GM21825 (cell line): ENCODE measurements around the gene PLCH1.

Experiments used
- ATAC-seq: cut with Tn5 transposase; IDR thresholded peaks from one replicate; pipeline ENCODE4 v1.9.1; 2021; ENCODE audit warnings: mild to moderate bottlenecking, moderate library complexity; ENCODE audit not compliant: unreplicated experiment

The PLCH1 gene

DNA sequence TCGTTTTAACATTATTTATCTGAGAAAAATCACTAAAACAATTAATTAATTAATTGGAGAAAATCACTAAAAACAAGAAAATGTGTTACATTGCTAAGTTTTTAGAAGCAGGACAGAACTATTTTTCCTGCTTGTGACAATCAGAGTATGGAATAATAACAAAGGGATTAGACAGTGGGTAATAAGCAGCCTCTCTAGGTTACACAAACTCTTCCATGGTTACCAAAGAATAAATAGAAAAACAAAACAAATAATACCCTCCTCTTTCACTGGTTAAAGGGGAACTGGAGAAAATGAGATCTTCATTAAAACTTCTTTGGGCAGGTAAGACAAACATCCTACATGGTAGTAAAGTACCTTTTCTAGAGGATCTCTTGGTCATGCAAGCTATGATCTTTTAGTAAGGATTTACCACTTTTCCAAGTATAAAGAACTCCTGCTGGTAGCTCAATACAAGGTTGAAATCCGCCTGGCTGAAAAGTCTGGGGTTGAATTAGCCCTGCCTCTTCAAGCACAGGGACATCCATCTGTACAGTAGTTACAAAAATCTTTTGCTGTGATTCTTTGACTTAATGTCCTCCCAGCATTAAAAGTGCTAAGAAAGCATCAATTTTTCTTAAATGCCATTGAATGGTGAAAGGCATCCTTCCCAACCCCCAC is 2.5 kb upstream of the PLCH1 start:
- ATAC-seq, result no peak

DNA sequence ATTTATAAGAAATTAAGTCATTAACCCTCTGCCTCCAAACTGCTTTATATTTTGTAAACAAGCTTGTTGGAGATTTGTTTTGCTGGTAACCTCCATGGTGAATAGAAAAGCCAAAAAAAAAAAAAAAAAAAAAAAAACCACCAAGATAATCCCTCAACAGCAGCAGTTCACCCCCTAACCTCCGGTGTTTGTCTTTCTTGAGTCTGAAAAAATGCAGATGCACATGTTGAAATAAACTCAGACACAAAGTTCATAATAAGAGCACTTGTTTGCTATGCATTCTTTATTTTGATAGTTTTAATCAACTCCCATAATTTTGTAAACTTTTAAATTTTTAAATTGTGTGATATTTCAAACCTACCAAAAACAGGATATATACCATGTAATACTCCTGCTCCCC is 1.8 kb upstream of the PLCH1 start:
- no peak for ATAC-seq

GRCh38 chr3:155745795-155746550 is 1.1 kb upstream of the PLCH1 start:
- ATAC-seq, result no peak

DNA sequence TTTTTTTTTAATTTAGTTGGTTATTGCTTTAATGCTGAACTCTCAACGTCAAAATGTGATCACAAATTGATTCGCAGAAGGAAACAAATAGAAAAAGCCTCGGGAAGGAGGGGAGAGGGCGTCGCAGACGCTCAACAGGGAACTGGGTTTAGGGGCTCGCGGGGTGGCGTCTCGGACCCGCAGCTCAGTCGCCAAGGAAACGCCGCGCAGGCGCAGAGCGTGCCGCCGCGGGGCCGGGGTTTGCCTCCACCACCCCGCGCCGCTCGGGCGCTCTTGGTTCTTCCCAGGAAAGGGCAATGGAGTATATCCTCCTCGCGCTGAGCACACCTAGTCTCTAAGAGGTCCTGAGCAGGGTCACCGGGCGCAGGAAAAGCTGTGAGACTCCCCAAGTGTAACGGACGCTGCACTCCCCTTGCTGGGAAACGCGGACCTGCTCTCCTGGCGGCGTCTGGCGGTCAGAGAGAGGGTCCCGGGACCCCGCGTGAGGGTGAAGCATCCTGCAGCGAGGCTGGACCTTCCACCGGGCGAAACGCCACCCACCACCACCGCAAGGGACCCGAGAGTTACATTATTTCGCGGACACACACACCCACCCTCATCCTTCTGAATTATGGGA is 753 bp downstream of the PLCH1 start:
- peak; percentile 45 for ATAC-seq

DNA sequence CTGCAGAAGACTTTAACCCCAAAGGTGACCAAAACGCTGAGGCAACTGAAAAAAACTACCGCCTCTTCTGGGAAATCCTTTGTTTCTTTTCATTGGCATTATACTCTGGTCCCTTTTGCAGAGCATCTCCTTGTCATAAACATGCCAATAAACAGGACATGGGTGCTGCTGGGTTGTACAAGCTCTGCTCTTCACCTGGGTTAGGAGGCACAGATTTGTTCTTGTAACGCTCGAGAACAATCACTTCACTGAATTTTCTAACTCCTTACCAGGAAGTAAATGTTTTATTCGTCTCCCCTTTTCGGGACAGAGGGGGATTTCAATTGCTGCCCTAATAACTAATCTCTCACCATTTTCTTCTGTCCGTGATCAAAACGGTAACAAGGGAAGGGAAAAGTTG is 1.3 kb downstream of the PLCH1 start:
- ATAC-seq, result no peak

DNA sequence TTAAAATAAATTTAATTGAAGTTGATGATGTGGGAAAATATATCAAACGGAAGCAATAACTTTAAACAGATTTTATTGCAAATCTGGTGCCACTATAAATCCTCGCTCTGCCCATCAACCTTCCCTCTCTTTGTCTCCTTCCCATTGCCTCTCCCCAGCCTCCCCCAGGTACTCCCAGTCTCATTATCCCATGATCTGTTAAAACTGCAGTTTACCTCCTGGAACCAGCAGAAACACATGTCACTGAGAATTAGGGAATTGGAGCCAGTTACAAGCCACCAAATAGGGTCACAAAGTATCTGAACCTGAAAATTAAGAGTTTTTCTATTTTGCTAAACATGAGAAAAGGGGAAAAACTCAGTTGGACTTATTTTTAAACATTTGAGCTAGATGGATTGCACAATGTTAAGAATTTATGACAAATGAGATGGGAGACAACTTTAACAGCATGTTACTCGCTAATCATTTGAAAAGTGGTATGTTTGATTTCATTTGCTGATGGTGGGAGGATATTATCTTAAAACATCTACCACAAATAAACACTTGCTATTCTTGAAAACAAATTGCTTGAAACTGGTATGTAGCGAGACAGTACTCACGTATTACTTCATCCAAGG is 2.4 kb downstream of the PLCH1 start:
- ATAC-seq, result no peak

- ATAC-seq, result no peak
These were observed 3.3 kb downstream of the PLCH1 start for GRCh38 chr3:155741603-155742002.

DNA sequence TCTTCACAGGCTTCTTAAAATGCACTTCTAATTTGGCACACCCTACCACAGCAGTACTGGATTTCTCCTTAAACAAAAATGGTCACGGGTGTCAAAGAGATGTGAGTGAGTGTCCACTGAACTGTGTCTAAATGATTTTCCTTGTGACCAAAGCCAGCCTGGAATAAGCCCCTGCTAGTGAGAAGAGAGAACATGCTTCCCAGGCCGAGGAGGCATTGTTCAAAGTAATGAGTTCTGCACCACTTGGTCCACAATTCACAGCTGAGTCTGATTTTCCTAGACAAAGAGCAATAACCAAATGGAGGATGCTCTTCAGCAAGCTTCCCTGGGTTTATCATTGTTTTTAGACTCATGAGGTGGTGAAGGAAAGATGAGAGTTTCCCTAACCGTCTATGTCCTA is 3.8 kb downstream of the PLCH1 start:
- ATAC-seq, result no peak

GRCh38 chr3:155739154-155739553 is 5.7 kb downstream of the PLCH1 start:
- ATAC-seq, result no peak

GRCh38 chr3:155738580-155739076 is 6.2 kb downstream of the PLCH1 start:
- no peak for ATAC-seq

DNA sequence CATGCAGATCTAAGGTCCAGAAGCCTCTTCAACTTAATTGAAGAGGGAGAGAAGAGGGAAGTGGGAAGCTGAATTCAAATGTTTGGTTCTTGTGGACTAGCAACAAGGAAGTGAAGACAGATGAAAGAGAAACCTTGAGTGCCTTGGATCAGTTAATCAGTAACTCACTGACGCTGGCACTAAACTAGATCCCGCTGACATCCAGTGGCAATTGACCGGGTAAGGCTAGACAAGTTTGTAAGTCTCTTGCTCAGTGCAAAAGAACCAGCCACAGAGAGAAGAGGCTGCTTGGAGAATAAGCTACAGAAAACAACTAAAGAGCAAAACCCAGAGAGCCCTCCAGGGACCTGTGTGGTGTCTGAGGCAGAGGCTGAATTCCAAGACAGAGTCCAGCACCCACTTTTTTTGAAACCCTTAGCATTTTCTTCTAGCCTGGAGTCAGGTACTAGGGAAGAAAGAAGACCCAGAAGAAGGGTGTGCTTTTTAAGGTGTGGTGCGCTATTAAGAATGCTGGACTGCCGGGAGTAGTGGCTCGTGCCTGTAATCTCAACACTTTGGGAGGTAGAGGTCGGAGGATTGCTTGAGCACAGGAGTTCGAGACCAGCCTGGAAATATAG is 6.9 kb downstream of the PLCH1 start:
- ATAC-seq, result peak; percentile 99

DNA sequence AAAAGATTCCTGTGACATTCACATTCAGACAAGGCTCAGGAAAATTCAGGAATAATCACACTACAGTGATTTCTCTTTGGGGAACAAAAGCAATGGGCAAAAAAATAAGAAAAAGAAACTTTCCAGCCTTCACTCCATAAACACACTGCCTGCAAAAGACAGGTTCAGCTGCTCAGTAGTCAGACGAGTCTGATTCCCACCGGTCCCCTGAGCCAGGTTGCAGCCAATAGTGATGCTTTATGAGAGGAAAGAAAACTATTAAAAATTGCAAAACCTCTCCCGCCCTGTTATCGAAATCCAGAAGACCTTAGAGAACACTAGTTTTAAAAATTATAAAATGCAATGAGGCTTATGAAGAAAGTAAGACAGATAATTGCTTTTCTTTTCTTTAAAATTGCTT is 8.5 kb downstream of the PLCH1 start:
- ATAC-seq, result no peak

DNA sequence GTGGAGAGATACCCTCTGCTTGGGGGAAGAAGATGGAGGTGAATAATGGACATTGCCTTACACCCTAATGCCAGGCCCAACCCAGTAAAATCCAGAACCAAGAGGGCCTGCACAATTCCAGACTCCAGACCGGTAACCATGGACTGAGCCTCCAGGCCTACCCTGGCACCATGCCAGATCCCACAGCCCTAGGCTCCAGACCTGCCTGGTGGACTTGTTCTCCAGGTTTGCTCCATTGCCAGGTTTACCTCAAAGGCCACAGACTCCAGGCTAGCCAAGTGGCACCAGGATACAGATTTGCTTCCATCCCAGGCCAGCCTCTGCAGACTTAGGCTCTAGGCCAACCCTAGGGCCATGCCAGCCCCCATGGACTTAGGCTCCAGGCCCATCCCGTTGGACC is 14.0 kb downstream of the PLCH1 start:
- no peak for ATAC-seq

- ATAC-seq, result no peak
These were observed 17.0 kb downstream of the PLCH1 start for GRCh38 chr3:155727836-155728235.

DNA sequence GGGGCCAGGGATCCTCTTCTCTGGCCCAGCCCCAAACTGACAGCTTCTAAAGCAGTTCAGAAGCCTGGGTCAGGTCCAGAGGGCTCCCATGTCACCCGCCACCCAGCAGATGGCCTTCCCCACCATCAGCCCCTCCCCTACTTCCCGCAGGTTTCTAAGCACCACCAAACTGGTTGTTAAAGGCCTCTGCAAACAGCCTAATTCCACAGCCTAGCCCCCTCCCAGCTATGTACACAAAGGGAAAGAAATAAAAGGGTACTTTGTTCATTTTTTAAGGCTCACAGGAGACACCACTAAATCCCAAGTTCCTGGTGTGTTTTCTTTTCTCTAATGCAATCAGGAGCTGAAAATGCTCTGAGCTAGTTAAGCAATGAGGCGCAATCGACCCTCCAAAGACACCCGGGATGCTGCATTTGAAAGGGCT is 30.6 kb downstream of the PLCH1 start:
- ATAC-seq, result no peak

- ATAC-seq, result peak; percentile 97
These were observed 32.9 kb downstream of the PLCH1 start for GRCh38 chr3:155712008-155712407.

DNA sequence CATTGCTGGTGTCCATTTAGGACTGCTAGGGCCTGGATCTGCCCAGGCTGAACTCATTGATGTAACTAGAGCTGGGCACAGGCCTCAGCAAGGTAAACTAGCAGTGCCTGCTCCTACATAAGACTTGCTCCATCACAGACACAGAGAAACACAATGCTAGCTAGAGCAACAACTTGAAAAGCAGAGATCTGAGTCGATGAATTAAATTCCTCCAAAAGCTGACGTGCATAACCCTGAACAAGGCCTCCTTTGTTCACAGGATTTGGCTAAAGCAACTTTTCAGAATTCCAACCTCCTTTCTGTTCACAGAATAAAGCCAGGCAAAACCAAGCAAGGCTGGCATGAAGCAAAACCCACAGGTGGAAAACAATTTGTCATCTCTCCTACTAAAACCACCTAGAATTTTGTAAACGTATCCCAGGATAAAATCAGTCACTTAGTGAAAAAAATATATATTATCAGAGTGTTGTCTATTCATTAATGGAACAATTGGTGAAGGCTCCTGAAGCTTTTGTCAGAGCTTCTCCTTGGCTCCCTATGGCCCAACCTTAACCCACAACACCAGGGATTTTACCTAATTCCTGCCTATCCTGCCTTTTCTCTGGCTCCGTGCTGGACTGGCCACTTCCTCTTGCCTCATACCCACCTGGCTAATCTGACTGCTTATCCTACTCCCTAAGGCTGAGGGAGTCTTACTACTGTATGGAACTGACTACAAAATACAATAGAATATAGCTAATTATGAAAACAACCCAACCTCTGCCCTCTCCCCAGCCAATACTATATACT is 39.9 kb downstream of the PLCH1 start:
- ATAC-seq, result no peak

DNA sequence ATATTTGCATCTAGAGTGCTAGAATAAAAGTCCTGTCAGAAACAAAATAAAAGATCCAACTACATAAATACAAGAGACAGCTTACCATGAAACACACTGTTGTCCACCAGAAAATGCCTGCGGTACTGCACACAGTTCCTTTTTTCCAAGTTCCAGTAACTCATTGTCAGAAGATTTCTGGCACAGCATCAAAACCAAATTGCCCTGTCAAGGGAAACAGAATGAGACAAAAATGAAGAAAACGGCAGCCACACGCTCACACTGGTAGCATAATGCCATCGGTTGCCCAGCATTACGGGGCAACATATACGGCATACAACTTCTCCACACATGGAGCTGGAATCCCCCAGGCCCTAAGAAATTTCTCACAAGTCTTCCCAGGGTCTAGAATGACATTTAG is 40.8 kb downstream of the PLCH1 start:
- no peak for ATAC-seq

GRCh38 chr3:155702745-155703591 is 41.9 kb downstream of the PLCH1 start:
- no peak for ATAC-seq
